Lower leg skin (tissue), 4 donors: ENCODE results near the gene COPA. TPM values are rescaled to one million over a fixed set of nuclear protein-coding genes. Genes with fewer than 3 reads are reported as not detected.

Experiments used
- DNase-seq, 2 donors: peaks; one replicate each; pipeline ENCODE4 v3.0.0-alpha.2; 2019; ENCODE audit warnings: low spot score in 2 of 2
- H3K4me3 ChIP-seq: fragments of 200-600 bp; sonication (generic); 2 replicates; pipeline ENCODE4 v1.5.1; 2017; ENCODE audit warnings: mild to moderate bottlenecking, low read depth; ENCODE audit not compliant: poor library complexity, severe bottlenecking
- CTCF ChIP-seq, 3 donors: fragments of 450-650 bp; IDR thresholded peaks; one replicate each; pipeline ENCODE4 v1.5.1; 2016; ENCODE audit warnings: antibody characterized with exemption in 3 of 3, mild to moderate bottlenecking in 3 of 3, moderate library complexity in 2 of 3
- POLR2A ChIP-seq, 2 donors: fragments of 450-650 bp; IDR thresholded peaks; one replicate each; pipeline ENCODE4 v1.6.1; 2016 to 2017; ENCODE audit warnings: antibody characterized with exemption in 2 of 2, mild to moderate bottlenecking in 1 of 2, moderate library complexity in 1 of 2
- WGBS, 2 donors: methylation state at CpG; one replicate each; pipeline ENCODE4 v1.1.5; 2018; 5-methylcytosine and 5-hydroxymethylcytosine counted together
- intact Hi-C: fragments of 100-400 bp; cut with DNase I; formaldehyde crosslinking; loops from one replicate; pipeline ENCODE4 v1.15.0; 2023; ENCODE audit warnings: low total_unique reads
- total RNA-seq, 4 donors: library from RNA; depleted of rRNA; stranded (reverse); fragments of >200 nt; gene quantifications; one replicate each; pipeline ENCODE4 v1.1.0, GENCODE V29; 2016

COPA gene
- total RNA-seq, 4 donors from 2014 or later = 72.3 to 93.6 (median 80.2) TPM

GRCh38 chr1:160360227-160360695, 17.2 kb upstream of the COPA start:
- no peak overlapping the region for H3K4me3 ChIP-seq
- intact Hi-C loops = no loop called here
- TF ChIP-seq POLR2A (IDR thresholded peaks at IDR 0.05) (no peak), CTCF (IDR thresholded peaks at IDR 0.05) (no peak)
- WGBS, 2 donors = 79 to 85% methylated on average over 8 of the region's 8 CpGs
- DNase-seq = peak in 1 of 2 donors; percentile 56

GRCh38 chr1:160359559-160360226, 16.6 kb upstream of the COPA start:
- DNase-seq = peak in 1 of 2 donors; percentile 39
- no peak overlapping the region for H3K4me3 ChIP-seq
- WGBS, 2 donors = 80 to 88% methylated on average over 9 of the region's 9 CpGs
- intact Hi-C loops = no loop called here
- no peak for TF ChIP-seq CTCF (IDR thresholded peaks at IDR 0.05)
- TF ChIP-seq POLR2A (IDR thresholded peaks at IDR 0.05) = no peak

DNA sequence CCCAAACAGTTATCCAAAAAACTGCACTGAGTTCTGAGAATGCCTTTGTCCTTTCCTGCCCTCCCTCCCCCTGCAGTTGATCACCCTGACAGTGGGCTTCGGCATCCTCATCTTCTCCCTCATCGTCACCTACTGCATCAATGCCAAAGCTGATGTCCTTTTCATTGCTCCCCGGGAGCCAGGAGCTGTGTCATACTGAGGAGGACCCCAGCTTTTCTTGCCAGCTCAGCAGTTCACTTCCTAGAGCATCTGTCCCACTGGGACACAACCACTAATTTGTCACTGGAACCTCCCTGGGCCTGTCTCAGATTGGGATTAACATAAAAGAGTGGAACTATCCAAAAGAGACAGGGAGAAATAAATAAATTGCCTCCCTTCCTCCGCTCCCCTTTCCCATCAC, 15.0 kb upstream of the COPA start:
- intact Hi-C loops = no loop called here
- peak in 1 of 2 donors; percentile 70 for DNase-seq
- H3K4me3 ChIP-seq = no peak overlapping the region
- WGBS, 2 donors = 87 to 90% methylated on average over 4 of the region's 4 CpGs
- TF ChIP-seq CTCF (IDR thresholded peaks at IDR 0.05) (no peak), POLR2A (IDR thresholded peaks at IDR 0.05) (no peak)

- intact Hi-C loops = no loop called here
- DNase-seq = peak in 1 of 2 donors; percentile 62
- no peak overlapping the region for H3K4me3 ChIP-seq
- 73 to 74% methylated on average over 7 of the region's 7 CpGs for WGBS, 2 donors
- TF ChIP-seq POLR2A (IDR thresholded peaks at IDR 0.05) = no peak
These were observed 14.4 kb upstream of the COPA start for GRCh38 chr1:160357286-160358002.

DNA sequence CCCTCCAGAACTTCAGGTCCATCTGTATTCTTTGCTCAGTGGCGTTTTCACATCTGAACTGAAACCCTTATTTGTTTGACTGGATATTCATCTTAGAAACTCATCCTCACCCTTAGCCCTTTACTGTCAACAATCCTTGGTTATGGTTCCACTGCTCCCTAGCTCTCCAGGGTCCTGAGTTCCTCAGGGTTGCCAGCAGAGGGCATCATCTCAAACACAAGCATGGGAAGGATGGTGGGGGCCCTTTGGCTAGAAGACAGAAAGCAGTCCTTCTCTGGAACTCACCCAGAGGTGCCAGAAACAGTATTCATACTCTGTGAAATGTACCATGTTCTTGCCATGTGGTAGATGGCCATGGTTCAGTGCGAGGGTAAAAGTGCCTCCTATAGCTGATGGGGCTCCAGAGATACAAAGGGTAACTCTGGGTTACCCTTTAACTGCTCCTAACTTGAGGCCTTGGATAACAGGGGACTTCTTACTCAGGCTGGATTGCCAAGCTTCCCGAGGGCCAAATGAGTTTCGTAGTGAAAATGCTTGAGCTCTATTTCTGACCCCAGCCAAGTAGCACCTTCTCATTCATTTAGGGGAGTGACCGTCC, 11.4 kb upstream of the COPA start:
- intact Hi-C loops = no loop called here
- H3K4me3 ChIP-seq = no peak overlapping the region
- DNase-seq = no peak
- TF ChIP-seq CTCF (IDR thresholded peaks at IDR 0.05) (no peak), POLR2A (IDR thresholded peaks at IDR 0.05) (no peak)
- WGBS, 2 donors = 79 to 80% methylated on average over 5 of the region's 5 CpGs

- intact Hi-C loops = no loop called here
- WGBS, 2 donors = 91 to 94% methylated on average over 2 of the region's 2 CpGs
- peak in 1 of 2 donors; percentile 31 for DNase-seq
- H3K4me3 ChIP-seq = no peak overlapping the region
- TF ChIP-seq POLR2A (IDR thresholded peaks at IDR 0.05) (no peak), CTCF (IDR thresholded peaks at IDR 0.05) (no peak)
These were observed 10.2 kb upstream of the COPA start for GRCh38 chr1:160353223-160353622.
